KMS-11 (cell line): ENCODE data around the gene KNG1.

Source experiments
- H2AFZ ChIP-seq: fragments of 200-600 bp; sonication (generic); 2 replicates; pipeline ENCODE4 v1.6.1; 2016; ENCODE audit warnings: antibody characterized with exemption, mixed run types, low read depth
- H3K27ac ChIP-seq: fragments of 200-600 bp; sonication (generic); 2 replicates; pipeline ENCODE4 v1.6.1; 2016; ENCODE audit warnings: mild to moderate bottlenecking, mixed run types
- H3K27me3 ChIP-seq: fragments of 200-600 bp; sonication (generic); 2 replicates; pipeline ENCODE4 v1.6.1; 2017; ENCODE audit warnings: mild to moderate bottlenecking, low read depth, mixed run types, moderate library complexity; ENCODE audit not compliant: insufficient read depth
- H3K36me3 ChIP-seq: fragments of 200-600 bp; sonication (generic); 2 replicates; pipeline ENCODE4 v1.6.1; 2017; ENCODE audit warnings: mild to moderate bottlenecking, mixed run types; ENCODE audit not compliant: insufficient read depth
- H3K4me1 ChIP-seq: fragments of 200-600 bp; sonication (generic); 2 replicates; pipeline ENCODE4 v1.6.1; 2016; ENCODE audit warnings: mild to moderate bottlenecking, low read depth, mixed run types; ENCODE audit not compliant: poor library complexity, severe bottlenecking
- H3K4me2 ChIP-seq: fragments of 200-600 bp; sonication (generic); 2 replicates; pipeline ENCODE4 v1.7.0; 2016; ENCODE audit warnings: mild to moderate bottlenecking, mixed run types
- H3K4me3 ChIP-seq: fragments of 200-600 bp; sonication (generic); IDR thresholded peaks from 2 replicates; pipeline ENCODE4 v1.6.1; 2017; ENCODE audit warnings: low read depth, low read length, mixed read lengths; ENCODE audit not compliant: insufficient read depth
- H3K79me2 ChIP-seq: fragments of 200-600 bp; sonication (generic); 2 replicates; pipeline ENCODE4 v1.6.1; 2016; ENCODE audit warnings: low read depth, mixed run types; ENCODE audit not compliant: insufficient read depth
- H3K9ac ChIP-seq: fragments of 200-600 bp; sonication (generic); 2 replicates; pipeline ENCODE4 v1.6.1; 2016; ENCODE audit warnings: mild to moderate bottlenecking, mixed run types
- H4K20me1 ChIP-seq: fragments of 200-600 bp; sonication (generic); 2 replicates; pipeline ENCODE4 v1.6.1; 2016; ENCODE audit warnings: mild to moderate bottlenecking, mixed run types; ENCODE audit not compliant: insufficient read depth
- TF ChIP-seq, protein P1 (sequence below): fragments of 200-600 bp; sonication (generic); conservative IDR thresholded peaks from 2 replicates; pipeline ENCODE4 v1.6.1; 2017; ENCODE audit warnings: low read depth, mild to moderate bottlenecking, antibody characterized with exemption, low read length, moderate library complexity, mixed read lengths

Gene KNG1

DNA sequence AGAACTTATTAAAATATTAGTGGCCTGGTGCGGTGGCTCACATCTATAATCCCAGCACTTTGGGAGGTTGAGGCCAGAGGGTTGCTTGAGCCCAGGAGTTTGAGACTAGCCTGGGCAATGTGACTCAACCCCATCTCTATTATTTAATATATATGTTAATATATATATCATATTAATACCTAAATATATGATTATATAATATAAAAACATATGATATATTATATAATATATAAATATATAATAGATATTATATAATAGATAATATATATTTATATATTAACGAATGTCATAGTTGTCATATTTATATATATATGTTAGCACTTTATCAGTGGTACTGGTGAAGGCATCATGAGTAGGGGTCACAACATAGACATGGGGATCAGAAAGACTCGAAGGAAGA is 46.1 kb upstream of the KNG1 start:
- Histone ChIP-seq H4K20me1 (no peaks in the 10 kb centered on the region), H3K4me1 (peaks cover 17% of the 10 kb centered on the region), H3K4me3 (no peak overlapping the region), H3K27ac (no peak overlapping the region), H3K36me3 (no peaks in the 10 kb centered on the region), H3K27me3 (no peaks in the 10 kb centered on the region), H3K9ac (no peak overlapping the region), H3K4me2 (no peak overlapping the region), H2AFZ (no peak overlapping the region), H3K79me2 (no peaks in the 10 kb centered on the region)
- TF ChIP-seq, protein P1, sequence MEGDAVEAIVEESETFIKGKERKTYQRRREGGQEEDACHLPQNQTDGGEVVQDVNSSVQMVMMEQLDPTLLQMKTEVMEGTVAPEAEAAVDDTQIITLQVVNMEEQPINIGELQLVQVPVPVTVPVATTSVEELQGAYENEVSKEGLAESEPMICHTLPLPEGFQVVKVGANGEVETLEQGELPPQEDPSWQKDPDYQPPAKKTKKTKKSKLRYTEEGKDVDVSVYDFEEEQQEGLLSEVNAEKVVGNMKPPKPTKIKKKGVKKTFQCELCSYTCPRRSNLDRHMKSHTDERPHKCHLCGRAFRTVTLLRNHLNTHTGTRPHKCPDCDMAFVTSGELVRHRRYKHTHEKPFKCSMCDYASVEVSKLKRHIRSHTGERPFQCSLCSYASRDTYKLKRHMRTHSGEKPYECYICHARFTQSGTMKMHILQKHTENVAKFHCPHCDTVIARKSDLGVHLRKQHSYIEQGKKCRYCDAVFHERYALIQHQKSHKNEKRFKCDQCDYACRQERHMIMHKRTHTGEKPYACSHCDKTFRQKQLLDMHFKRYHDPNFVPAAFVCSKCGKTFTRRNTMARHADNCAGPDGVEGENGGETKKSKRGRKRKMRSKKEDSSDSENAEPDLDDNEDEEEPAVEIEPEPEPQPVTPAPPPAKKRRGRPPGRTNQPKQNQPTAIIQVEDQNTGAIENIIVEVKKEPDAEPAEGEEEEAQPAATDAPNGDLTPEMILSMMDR, result no peak

- no peaks in the 10 kb centered on the region for H3K27me3 ChIP-seq
- H3K4me3 ChIP-seq, result no peak overlapping the region
- no peaks in the 10 kb centered on the region for H3K4me1 ChIP-seq
- H3K4me2 ChIP-seq, result no peak overlapping the region
- no peak overlapping the region for H3K27ac ChIP-seq
- no peaks in the 10 kb centered on the region for H3K36me3 ChIP-seq
- H4K20me1 ChIP-seq, result no peaks in the 10 kb centered on the region
- no peak overlapping the region for H2AFZ ChIP-seq
- H3K79me2 ChIP-seq, result no peaks in the 10 kb centered on the region
- H3K9ac ChIP-seq, result no peak overlapping the region
- TF ChIP-seq, protein P1, result no peak
Observed at GRCh38 chr3:186678604-186679003, 38.6 kb upstream of the KNG1 start.

GRCh38 chr3:186679151-186679550 is 38.0 kb upstream of the KNG1 start:
- Histone ChIP-seq H3K4me2 (no peak overlapping the region), H3K4me3 (no peak overlapping the region), H3K27ac (no peak overlapping the region), H4K20me1 (no peaks in the 10 kb centered on the region), H3K79me2 (no peaks in the 10 kb centered on the region), H3K36me3 (no peaks in the 10 kb centered on the region), H3K4me1 (no peaks in the 10 kb centered on the region), H3K9ac (no peak overlapping the region), H3K27me3 (no peaks in the 10 kb centered on the region), H2AFZ (no peak overlapping the region)
- TF ChIP-seq, protein P1, result no peak

GRCh38 chr3:186680869-186681268 is 36.3 kb upstream of the KNG1 start:
- Histone ChIP-seq H4K20me1 (no peaks in the 10 kb centered on the region), H3K9ac (no peak overlapping the region), H3K79me2 (no peaks in the 10 kb centered on the region), H2AFZ (no peak overlapping the region), H3K4me3 (no peak overlapping the region), H3K4me1 (no peaks in the 10 kb centered on the region), H3K27me3 (no peaks in the 10 kb centered on the region), H3K36me3 (no peaks in the 10 kb centered on the region), H3K4me2 (no peak overlapping the region), H3K27ac (no peak overlapping the region)
- TF ChIP-seq, protein P1, result no peak

GRCh38 chr3:186682812-186683211 is 34.3 kb upstream of the KNG1 start:
- H2AFZ ChIP-seq, result no peak overlapping the region
- H4K20me1 ChIP-seq, result no peaks in the 10 kb centered on the region
- no peaks in the 10 kb centered on the region for H3K79me2 ChIP-seq
- no peaks in the 10 kb centered on the region for H3K36me3 ChIP-seq
- H3K27me3 ChIP-seq, result no peaks in the 10 kb centered on the region
- no peak overlapping the region for H3K4me2 ChIP-seq
- no peak overlapping the region for H3K4me3 ChIP-seq
- no peaks in the 10 kb centered on the region for H3K4me1 ChIP-seq
- TF ChIP-seq, protein P1, result no peak
- no peak overlapping the region for H3K27ac ChIP-seq
- no peak overlapping the region for H3K9ac ChIP-seq
